Loucy (cell line): ENCODE measurements around the gene FGF14.

ENCODE experiments used
- H2AFZ ChIP-seq: fragments of 200-600 bp; sonication (generic); 2 replicates; pipeline ENCODE4 v1.6.0; 2016; ENCODE audit warnings: antibody characterized with exemption, mild to moderate bottlenecking, low read length, moderate library complexity
- H3F3A ChIP-seq: fragments of 200-600 bp; 2 replicates; pipeline ENCODE4 v1.6.0; 2016; ENCODE audit warnings: antibody characterized with exemption, low read depth, mild to moderate bottlenecking
- H3K27me3 ChIP-seq: fragments of 200-600 bp; sonication (generic); 2 replicates; pipeline ENCODE4 v1.6.1; 2014; ENCODE audit warnings: low read length, mild to moderate bottlenecking; ENCODE audit not compliant: insufficient read depth, poor library complexity, severe bottlenecking
- H3K36me3 ChIP-seq: fragments of 200-600 bp; sonication (generic); 2 replicates; pipeline ENCODE4 v1.6.1; 2016; ENCODE audit warnings: low read length; ENCODE audit not compliant: insufficient read depth
- H3K4me1 ChIP-seq: fragments of 200-600 bp; sonication (generic); 2 replicates; pipeline ENCODE4 v1.5.1; 2014; ENCODE audit warnings: low read length, mild to moderate bottlenecking; ENCODE audit not compliant: insufficient read depth, poor library complexity, severe bottlenecking
- H3K4me2 ChIP-seq: fragments of 200-600 bp; sonication (generic); 2 replicates; pipeline ENCODE4 v1.6.0; 2014; ENCODE audit warnings: antibody characterized with exemption, low read length, low read depth, mild to moderate bottlenecking; ENCODE audit not compliant: poor library complexity, severe bottlenecking
- H3K4me3 ChIP-seq: fragments of 200-600 bp; sonication (generic); 2 replicates; pipeline ENCODE4 v1.5.1; 2014; ENCODE audit warnings: low read length, mild to moderate bottlenecking, mixed read lengths; ENCODE audit not compliant: poor library complexity, severe bottlenecking
- H3K79me2 ChIP-seq: fragments of 200-600 bp; sonication (generic); 2 replicates; pipeline ENCODE4 v1.6.1; 2014; ENCODE audit warnings: low read length; ENCODE audit not compliant: insufficient read depth
- H3K9ac ChIP-seq: fragments of 200-600 bp; sonication (generic); 2 replicates; pipeline ENCODE4 v1.6.0; 2014; ENCODE audit warnings: mild to moderate bottlenecking, low read depth, low read length, moderate library complexity; ENCODE audit not compliant: poor library complexity, severe bottlenecking
- H3K9me2 ChIP-seq: fragments of 200-600 bp; sonication (generic); replicated peaks from 2 replicates; pipeline ENCODE4 v1.6.1; 2016; ENCODE audit warnings: low read depth, low read length, mixed read lengths
- H3K9me3 ChIP-seq: fragments of 200-600 bp; sonication (generic); 2 replicates; pipeline ENCODE4 v1.6.1; 2014; ENCODE audit warnings: mild to moderate bottlenecking, antibody characterized with exemption, low read length, low read depth; ENCODE audit not compliant: insufficient read depth
- H4K20me1 ChIP-seq: fragments of 200-600 bp; sonication (generic); 2 replicates; pipeline ENCODE4 v1.6.0; 2014; ENCODE audit warnings: antibody characterized with exemption, low read length, mild to moderate bottlenecking; ENCODE audit not compliant: insufficient read depth, poor library complexity, severe bottlenecking
- EZH2phosphoT487 ChIP-seq: fragments of 200-600 bp; IDR thresholded peaks from 2 replicates; pipeline ENCODE4 v1.6.1; 2018; ENCODE audit warnings: antibody characterized with exemption, mild to moderate bottlenecking, moderate library complexity, borderline replicate concordance
- TF ChIP-seq, protein P1 (sequence below): fragments of 200-600 bp; sonication (generic); conservative IDR thresholded peaks from 2 replicates; pipeline ENCODE4 v1.5.1; 2014; ENCODE audit warnings: mild to moderate bottlenecking, antibody characterized with exemption, low read length

FGF14 gene

DNA sequence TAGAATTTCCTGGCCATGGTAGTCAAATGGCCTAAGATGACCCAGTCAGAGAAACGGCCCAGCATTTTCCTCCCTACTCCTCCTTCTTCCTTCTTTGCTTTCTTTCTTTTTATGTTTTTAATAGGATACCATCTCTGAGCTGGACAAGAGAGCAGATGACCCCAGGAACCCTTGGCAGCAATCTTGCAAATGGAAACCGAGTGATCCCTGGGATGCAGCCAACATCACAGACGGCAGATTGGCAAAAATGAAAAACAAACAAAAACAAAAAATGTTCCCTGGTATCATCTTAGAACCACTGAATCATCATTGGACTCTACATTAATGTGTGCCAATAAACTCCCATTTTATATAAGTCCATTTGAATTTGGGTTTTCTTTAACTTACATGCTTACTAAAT lies 424.4 kb downstream of the FGF14 start:
- no peaks in the 10 kb centered on the region for H3F3A ChIP-seq
- TF ChIP-seq, protein P1, sequence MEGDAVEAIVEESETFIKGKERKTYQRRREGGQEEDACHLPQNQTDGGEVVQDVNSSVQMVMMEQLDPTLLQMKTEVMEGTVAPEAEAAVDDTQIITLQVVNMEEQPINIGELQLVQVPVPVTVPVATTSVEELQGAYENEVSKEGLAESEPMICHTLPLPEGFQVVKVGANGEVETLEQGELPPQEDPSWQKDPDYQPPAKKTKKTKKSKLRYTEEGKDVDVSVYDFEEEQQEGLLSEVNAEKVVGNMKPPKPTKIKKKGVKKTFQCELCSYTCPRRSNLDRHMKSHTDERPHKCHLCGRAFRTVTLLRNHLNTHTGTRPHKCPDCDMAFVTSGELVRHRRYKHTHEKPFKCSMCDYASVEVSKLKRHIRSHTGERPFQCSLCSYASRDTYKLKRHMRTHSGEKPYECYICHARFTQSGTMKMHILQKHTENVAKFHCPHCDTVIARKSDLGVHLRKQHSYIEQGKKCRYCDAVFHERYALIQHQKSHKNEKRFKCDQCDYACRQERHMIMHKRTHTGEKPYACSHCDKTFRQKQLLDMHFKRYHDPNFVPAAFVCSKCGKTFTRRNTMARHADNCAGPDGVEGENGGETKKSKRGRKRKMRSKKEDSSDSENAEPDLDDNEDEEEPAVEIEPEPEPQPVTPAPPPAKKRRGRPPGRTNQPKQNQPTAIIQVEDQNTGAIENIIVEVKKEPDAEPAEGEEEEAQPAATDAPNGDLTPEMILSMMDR: no peak
- TF ChIP-seq EZH2phosphoT487: no peak
- H3K36me3 ChIP-seq: no peaks in the 10 kb centered on the region

DNA sequence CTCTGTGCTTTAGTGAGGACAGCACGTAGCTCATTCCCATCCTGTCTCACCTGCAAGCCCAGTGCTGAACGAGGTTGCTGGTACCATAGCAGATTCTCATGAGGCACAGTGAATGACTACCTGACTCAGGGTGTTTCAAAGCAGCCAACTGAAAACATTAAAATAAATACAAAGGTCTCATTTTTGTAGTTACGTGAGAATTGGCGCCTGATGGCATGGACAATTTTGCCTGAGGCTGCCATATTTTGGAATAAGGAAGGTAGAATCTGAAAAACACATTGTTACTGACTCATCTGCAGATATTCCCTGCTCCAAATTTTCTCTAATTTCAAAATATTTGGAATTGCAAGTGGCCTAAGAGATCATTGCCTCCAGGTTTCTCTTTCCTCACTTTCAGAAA lies 429.7 kb downstream of the FGF14 start:
- no peaks in the 10 kb centered on the region for H3F3A ChIP-seq
- TF ChIP-seq, protein P1: no peak
- TF ChIP-seq EZH2phosphoT487: no peak
- H3K36me3 ChIP-seq: no peaks in the 10 kb centered on the region
- H3K9ac ChIP-seq: no peak overlapping the region
- H3K79me2 ChIP-seq: no peaks in the 10 kb centered on the region
- no peak overlapping the region for H3K4me3 ChIP-seq
- H3K4me1 ChIP-seq: no peaks in the 10 kb centered on the region
- no peaks in the 10 kb centered on the region for H3K9me2 ChIP-seq
- no peak overlapping the region for H3K4me2 ChIP-seq
- no peaks in the 10 kb centered on the region for H3K9me3 ChIP-seq
- no peak overlapping the region for H2AFZ ChIP-seq
- no peaks in the 10 kb centered on the region for H4K20me1 ChIP-seq
- no peaks in the 10 kb centered on the region for H3K27me3 ChIP-seq

More for the DNA sequence above, 424.4 kb downstream of the FGF14 start:
- no peak overlapping the region for H2AFZ ChIP-seq
- H4K20me1 ChIP-seq: no peaks in the 10 kb centered on the region
- H3K9ac ChIP-seq: no peak overlapping the region
- H3K9me3 ChIP-seq: no peaks in the 10 kb centered on the region
- H3K79me2 ChIP-seq: no peaks in the 10 kb centered on the region
- no peaks in the 10 kb centered on the region for H3K27me3 ChIP-seq
- no peaks in the 10 kb centered on the region for H3K4me1 ChIP-seq
- H3K4me3 ChIP-seq: no peak overlapping the region
- no peaks in the 10 kb centered on the region for H3K9me2 ChIP-seq
- no peak overlapping the region for H3K4me2 ChIP-seq

DNA sequence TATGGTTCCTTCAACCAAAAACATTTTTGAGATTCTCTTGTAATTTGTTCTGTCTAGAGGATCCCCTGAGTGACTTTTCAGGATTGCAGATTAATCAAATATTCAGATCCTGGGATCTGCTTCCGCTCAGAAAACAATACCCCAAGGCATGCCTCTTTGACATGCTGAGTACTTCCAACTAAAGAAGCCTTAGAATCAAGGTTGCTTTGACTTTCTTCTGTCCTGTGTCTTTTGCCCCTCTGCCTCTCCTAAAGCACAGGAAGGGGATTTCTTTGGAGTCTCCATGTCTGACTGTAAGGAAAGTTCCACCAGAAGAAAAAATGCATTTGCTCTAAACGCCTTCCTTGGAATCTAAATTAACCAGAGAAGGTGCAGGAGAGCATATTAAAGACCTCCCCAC lies 431.5 kb downstream of the FGF14 start:
- H3K9ac ChIP-seq: no peak overlapping the region
- no peak overlapping the region for H3K4me2 ChIP-seq
- H3K9me2 ChIP-seq: no peaks in the 10 kb centered on the region
- no peak overlapping the region for H3K4me3 ChIP-seq
- no peaks in the 10 kb centered on the region for H4K20me1 ChIP-seq
- H2AFZ ChIP-seq: no peak overlapping the region
- no peaks in the 10 kb centered on the region for H3K9me3 ChIP-seq
- TF ChIP-seq, protein P1: no peak
- no peak for TF ChIP-seq EZH2phosphoT487
- no peaks in the 10 kb centered on the region for H3K79me2 ChIP-seq
- H3F3A ChIP-seq: no peaks in the 10 kb centered on the region
- H3K36me3 ChIP-seq: no peaks in the 10 kb centered on the region
- H3K4me1 ChIP-seq: no peaks in the 10 kb centered on the region
- no peaks in the 10 kb centered on the region for H3K27me3 ChIP-seq
